Dermis microvascular lymphatic vessel endothelial cell (primary cell): ENCODE data around the gene PGD. TPM values are rescaled to one million over a fixed set of nuclear protein-coding genes. Genes with fewer than 3 reads are reported as not detected.
A peak's percentile ranks its signal among the peaks of the same experiment; 100 is the strongest.

Source experiments
- DNase-seq, 2 donors: peaks; one replicate each; pipeline versions ENCODE4 v3.0.0 to v3.0.0-alpha.2; 2010; ENCODE audit warnings: low read depth in 2 of 2
- total RNA-seq: library from RNA; depleted of rRNA; stranded (reverse); fragments of >200 nt; gene quantifications from 2 replicates; pipeline ENCODE4 v1.2.1, GENCODE V29; 2014

PGD gene
- total RNA-seq = 64.5 and 79.3 TPM in 2 replicates

DNA sequence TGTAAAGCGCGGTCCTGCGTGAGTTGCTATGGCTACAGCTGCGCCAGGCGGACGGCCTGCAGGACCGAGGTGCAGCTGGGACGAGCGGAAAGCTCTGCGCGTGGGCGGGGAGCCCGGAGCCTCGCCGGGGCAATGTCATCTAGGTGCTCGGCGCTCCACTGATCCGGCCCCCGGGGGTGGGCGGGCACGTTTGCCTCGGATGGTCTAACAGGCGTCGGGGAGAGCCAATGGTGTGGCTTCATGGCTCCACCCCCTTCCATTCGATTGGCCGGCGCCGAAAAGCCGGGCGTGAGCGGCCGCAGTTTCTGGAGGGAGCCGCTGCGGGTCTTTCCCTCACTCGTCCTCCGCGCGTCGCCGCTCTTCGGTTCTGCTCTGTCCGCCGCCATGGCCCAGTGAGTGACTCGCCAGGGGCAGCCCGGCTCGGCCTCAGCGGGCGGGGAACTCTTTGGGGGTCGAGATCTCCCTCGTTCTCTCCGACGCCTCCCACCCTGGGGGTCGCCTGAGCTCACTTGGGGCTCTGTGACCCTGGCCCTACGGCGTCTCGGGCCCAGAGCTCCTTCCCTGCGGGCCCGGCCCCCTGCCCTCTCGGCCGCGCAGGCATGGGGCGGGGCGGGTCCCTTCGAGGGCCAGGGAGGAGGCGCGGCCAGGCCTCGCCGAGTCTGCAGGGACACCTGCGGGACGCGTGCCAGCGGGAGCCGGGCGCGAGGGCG lies at the start of gene PGD:
PGD (plus strand) TSS at position 331 of the 710 bp plus-strand sequence; CDS start at position 385, 54 bp downstream.
- peak; percentile 92 to 98 for DNase-seq

- DNase-seq = no peak
Observed at GRCh38 chr1:10353282-10353681, 45.6 kb upstream of the PGD start.

DNA sequence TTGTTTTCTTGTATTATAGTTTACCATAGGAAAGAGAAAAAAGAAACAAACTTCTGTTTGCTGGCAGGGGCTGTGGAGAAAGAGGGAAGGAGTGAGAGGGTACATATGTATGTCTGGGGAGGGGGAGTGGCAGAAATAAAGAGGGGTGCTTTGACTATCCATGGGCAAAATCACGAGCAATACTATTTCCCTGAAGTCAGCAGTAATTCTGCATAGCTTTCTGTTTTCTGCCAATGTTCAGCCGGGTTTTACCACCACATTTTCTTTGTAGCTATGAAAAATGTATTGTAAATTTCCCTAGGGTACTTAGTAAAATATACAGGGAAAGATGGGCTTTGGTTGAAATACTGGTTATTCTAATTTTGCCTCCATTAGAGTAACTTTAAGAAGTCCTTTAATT lies 45.2 kb upstream of the PGD start:
- DNase-seq = no peak

DNA sequence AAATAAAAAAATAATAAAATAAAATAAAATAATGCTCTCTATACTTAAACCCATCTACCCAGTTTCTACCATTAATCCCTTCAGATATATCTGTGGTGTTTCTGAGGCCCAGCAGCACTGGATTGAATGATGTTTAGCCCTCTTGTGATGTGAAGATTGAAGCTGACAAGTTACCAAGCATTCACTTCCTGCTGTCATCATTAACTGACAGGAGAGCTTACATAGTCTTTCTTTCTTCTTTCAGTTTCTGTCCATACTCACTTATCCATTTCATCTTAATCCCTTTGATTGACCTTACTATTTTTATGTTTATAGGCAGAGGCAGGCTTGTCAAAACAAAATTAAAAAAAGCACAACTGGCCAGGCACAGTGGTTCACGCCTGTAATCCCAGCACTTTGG lies 38.8 kb upstream of the PGD start:
- DNase-seq = no peak

GRCh38 chr1:10361515-10361914 lies 37.3 kb upstream of the PGD start:
- no peak for DNase-seq

DNA sequence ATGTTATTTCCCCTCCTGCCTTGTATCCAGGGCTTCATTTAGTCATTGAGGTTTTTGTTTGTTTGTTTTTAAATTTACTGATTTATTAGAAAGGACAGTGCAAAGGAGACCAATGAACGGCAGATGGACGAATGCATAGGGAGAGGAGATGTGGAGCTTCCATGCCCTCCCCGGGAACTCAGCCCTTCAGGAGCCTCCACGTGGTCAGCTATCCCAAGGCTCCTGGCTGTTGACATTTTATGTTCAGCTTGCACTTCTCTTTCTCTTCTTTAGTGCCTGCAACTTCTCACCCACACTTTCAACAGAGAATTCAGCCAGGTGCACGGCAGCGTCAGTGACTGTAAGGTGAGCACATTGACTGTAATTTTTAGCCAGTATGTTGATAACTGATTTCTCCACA lies 30.7 kb upstream of the PGD start:
- DNase-seq = no peak

- no peak for DNase-seq
Observed at GRCh38 chr1:10374442-10374860, 24.4 kb upstream of the PGD start.

DNA sequence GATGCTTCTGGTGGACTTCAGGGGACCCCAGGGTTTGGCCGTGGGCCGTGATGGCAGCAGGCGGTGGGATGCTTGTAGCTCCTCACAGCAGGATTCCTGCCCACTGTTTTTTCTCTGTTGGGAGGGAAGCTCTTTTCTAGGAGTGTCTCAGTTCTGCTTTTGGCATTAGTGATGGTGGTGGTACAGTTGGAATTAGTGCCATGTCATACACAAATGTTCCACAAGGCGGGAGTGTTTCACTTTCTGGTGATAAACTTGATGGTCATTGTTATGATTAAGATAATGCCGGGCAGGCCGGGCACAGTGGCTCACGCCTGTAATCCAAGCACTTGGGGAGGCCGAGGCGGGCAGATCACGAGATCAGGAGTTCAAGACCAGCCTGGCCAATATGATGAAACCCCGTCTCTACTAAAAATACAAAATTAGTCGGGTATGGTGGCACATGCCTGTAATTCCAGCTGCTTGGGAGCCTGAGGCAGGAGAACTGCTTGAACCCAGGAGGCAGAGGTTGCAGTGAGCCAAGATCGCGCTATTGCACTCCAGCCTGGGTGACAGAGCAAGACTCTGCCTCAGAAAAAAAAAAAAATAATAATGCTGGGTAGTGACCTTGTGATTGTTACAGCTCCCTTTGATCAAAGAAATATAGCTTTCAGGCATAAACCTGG lies 21.4 kb upstream of the PGD start:
- peak; percentile 57 to 81 for DNase-seq

DNA sequence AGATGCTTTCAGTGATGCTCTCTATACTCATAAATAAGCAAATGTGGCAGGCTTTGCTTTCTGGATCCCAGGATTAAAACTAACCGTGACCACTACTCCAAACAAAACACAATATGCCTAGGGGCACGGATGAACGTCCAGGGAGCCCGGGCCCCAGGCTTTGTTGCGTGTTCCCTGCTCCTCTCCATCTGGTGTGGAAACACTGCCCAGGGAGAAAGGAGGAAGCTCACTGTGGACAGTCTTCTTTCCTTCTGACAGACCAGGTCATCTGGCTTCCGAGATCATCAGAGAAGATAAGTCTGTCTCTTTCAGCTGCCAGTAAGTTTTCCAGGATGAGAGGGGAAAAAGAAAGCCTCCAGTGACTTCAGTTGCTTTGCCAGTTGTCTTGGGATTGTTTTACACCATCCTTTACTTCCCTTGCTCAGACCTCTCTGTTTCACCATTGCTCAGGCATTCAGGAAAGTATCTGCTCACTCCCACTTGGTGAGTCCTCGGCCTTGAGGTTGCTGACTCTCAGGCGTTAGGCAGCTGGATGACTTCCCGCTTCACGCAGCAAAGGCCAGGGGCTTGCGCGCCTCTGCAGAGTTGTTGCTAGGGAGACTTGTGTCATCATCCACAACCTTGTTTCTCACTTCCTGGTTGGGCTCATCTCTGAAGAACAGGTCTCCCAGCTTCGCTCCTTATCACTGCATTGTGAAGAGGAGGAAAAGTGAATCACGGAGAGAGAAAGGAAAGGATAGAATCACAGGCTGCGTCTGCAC lies 20.6 kb upstream of the PGD start:
- DNase-seq = peak in 1 of 2 donors; percentile 85

- DNase-seq = no peak
Observed at GRCh38 chr1:10379101-10379620, 19.7 kb upstream of the PGD start.

- DNase-seq = no peak
Observed at GRCh38 chr1:10379676-10380075, 19.2 kb upstream of the PGD start.

- peak in 1 of 2 donors; percentile 47 for DNase-seq
Observed at GRCh38 chr1:10380594-10381275, 18.1 kb upstream of the PGD start.

DNA sequence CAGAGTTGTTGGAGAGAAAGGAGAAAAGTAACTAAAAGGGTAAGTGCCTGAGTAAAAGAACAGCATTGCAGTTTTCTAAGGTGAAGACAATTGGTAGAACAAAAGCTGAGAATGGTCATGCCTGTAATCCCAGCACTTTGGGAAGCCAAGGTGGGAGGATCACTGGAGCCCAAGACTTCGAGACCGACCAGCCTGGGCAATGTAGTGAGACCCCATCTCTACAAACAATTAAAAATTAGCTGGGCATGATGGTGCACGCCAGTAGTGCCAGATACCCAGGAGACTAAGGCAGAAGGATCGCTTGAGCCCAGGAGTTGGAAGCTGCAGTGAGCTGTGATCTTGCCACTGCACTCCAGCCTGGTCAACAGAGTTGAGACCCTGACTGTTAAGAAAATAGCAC lies 15.2 kb upstream of the PGD start:
- DNase-seq = no peak

DNA sequence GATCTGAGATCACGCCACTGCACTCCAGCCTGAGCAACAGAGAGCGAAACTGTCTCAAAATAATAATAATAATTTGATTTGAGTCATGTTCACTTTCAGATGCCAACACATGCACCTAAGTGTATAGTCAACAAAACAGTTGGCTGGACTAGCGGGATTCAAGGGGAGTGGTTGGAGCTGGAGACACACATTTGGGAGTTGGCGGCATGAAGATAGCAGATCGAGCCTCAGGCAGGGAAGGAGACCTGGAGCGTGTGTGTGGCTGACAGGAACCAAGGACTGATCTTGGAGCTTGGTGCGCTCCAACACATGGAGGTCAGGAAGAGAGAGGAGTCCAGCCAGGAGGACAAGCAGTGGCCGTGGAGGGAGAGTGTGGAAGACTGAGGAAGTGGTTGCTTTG lies 14.6 kb upstream of the PGD start:
- no peak for DNase-seq

GRCh38 chr1:10386761-10387676 lies 11.8 kb upstream of the PGD start:
- DNase-seq = no peak

- DNase-seq = peak in 1 of 2 donors; percentile 36
Observed at GRCh38 chr1:10387677-10388386, 11.0 kb upstream of the PGD start.

DNA sequence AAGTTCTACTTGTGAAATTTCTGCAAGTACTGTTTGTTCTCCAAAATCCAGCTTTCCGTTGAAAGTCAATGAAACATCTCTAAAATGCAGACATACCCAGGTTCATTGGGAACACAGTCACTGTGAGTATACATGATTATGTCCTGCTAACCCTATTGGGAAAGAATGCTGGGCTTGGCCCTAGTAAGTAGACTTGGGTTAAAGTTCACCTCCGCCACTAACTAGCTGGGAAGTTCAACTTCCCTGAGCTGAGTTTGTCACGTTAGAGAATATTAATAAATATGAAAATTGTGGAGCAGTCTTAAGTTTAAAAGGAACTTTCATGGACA lies 10.5 kb upstream of the PGD start:
- DNase-seq = no peak

GRCh38 chr1:10389271-10389973 lies 9.4 kb upstream of the PGD start:
- DNase-seq = no peak

DNA sequence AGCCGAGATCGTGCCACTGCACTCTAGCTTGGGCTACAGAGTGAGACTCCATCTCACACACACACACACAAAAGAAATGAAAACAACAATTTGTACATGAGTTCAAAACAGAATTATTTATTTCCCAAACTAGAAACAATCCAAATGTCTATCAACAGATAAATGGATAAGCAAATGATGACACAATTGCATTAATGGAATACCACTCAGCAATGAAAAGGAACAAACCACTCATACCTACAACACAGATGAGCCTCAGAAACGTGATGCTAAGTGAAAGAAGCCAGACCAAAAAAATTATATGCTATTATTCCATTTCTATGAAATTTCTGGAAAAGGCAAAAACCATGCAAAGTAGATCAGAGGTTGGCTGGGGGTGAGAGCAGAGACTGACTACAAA lies 2.0 kb upstream of the PGD start:
- no peak for DNase-seq
